Gastroesophageal sphincter (tissue), 3 donors: ENCODE results near the gene BACH1.

Experiments used
- CTCF ChIP-seq, 4 experiments: fragments of 200-600 bp in 2 of 4; fragments of 450-650 bp in 2 of 4; sonication (generic) in 1 of 4; IDR thresholded peaks; one replicate each; pipeline ENCODE4 v1.5.1; 2017 to 2019; ENCODE audit warnings: antibody characterized with exemption in 4 of 4, mild to moderate bottlenecking in 2 of 4, moderate library complexity in 2 of 4
- POLR2AphosphoS5 ChIP-seq: sonication (generic); formaldehyde crosslinking; IDR thresholded peaks from one replicate; pipeline ENCODE4 v1.6.1; 2017; ENCODE audit warnings: antibody characterized with exemption

DNA sequence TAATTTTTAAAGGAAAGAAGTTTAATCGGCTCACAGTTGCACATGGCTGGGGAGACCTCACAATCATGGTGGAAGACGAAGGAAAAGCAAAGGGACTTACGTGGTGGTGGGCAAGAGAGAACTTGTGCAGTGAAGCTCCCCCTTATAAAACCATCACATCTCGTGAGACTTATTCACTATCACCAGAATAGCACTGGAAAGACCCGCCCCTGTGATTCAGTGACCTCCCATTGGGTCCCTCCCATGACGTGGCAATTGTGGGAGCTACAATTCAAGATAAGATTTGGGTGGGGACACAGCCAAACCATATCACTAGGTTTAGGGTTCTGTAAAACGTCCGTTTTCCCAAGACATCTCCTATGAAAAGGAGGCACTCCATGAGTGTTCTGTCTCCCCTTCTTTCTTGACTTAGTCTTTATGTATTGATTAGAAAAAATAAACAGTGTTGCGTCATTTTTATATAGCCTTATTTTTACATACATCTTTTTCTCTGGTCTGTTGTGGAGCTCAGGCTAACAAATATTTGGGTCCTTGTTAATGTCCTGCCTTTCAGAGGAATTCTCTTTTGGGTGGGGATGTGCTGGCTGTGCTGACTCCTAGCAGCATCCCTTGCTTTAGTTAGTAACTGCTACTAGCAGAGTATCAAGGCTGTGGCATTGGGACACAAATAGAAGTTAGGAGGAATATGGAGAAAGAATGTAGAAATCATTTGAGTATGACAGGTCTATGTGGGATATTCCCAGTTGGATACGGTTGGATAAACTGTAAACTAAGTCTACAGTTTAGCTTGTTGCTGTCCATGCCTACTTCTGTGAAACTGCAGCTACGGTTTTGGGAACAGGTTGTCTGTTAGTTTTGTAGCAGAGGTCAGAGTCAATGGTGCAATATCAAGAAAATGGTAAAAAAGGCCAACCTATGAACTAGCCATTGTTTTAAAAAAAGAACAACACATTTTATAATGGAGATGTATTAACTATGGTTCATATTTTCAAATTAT is 23.5 kb downstream of the BACH1 start:
- TF ChIP-seq CTCF (IDR thresholded peaks at IDR 0.05) (no peak), POLR2AphosphoS5 (no peak)
